B cell (primary cell): ENCODE data around the gene NCOA1. TPM values are rescaled to one million over a fixed set of nuclear protein-coding genes. Genes with fewer than 3 reads are reported as not detected.

ENCODE experiments used
- ATAC-seq: fragments of 200-7000 bp; cut with Tn5 transposase; one replicate; pipeline ENCODE4 v1.10.0; 2021; ENCODE audit warnings: low read depth, mild to moderate bottlenecking, moderate number of reproducible peaks, moderate library complexity
- CTCF ChIA-PET: fragments of 350-600 bp; sonication (Branson Sonifier 250); formaldehyde crosslinking; loops from one replicate; lab custom pipeline; 2021; ENCODE audit warnings: antibody characterized with exemption, inconsistent platforms; lab: Charles Lee
- POLR2A ChIA-PET: fragments of 350-600 bp; sonication (Branson Sonifier 250); formaldehyde crosslinking; loops from one replicate; lab custom pipeline; 2021; ENCODE audit warnings: antibody characterized with exemption; lab: Charles Lee
- DNase-seq: peaks from one replicate; pipeline ENCODE4 v3.0.0; 2013
- H2AFZ ChIP-seq: 2 replicates; pipeline ENCODE4 v1.6.1; 2012; ENCODE audit warnings: mild to moderate bottlenecking, low read depth, low read length; ENCODE audit not compliant: insufficient read depth, poor library complexity, severe bottlenecking
- H3K27ac ChIP-seq, 2 donors: 1 replicate in 1 of 2; 2 replicates in 1 of 2; pipeline ENCODE4 v1.5.1; 2012 to 2013; ENCODE audit warnings: low read length in 2 of 2, mild to moderate bottlenecking in 2 of 2, moderate library complexity in 1 of 2
- H3K27me3 ChIP-seq, 4 experiments: fragments of 200-600 bp in 1 of 4; sonication (generic) in 1 of 4; replicated peaks in 1 of 4; 1 replicate in 2 of 4; 2 replicates in 2 of 4; pipeline versions ENCODE4 v1.6.1 to v1.7.0; 2013 to 2016; ENCODE audit warnings: low read length in 3 of 4, mild to moderate bottlenecking in 2 of 4, mixed read lengths in 1 of 4, moderate library complexity in 1 of 4; ENCODE audit not compliant: insufficient read depth in 4 of 4, control insufficient read depth in 3 of 4; ENCODE audit errors: control extremely low read depth in 1 of 4
- H3K36me3 ChIP-seq, 2 experiments: replicated peaks in 1 of 2; 1 replicate in 1 of 2; 2 replicates in 1 of 2; pipeline versions ENCODE4 v1.6.1 to v1.7.1; 2013; ENCODE audit warnings: low read length in 1 of 2; ENCODE audit not compliant: insufficient read depth in 2 of 2, control insufficient read depth in 1 of 2; ENCODE audit errors: control extremely low read depth in 1 of 2, extremely low read depth in 1 of 2
- H3K4me1 ChIP-seq, 2 donors: fragments of 200-600 bp in 1 of 2; sonication (generic) in 1 of 2; 1 replicate in 1 of 2; 2 replicates in 1 of 2; pipeline versions ENCODE4 v1.5.1 to v1.6.1; 2013 to 2017; ENCODE audit warnings: low read length in 2 of 2; ENCODE audit not compliant: control insufficient read depth in 2 of 2, insufficient read depth in 2 of 2
- H3K4me2 ChIP-seq: replicated peaks from 2 replicates; pipeline ENCODE3; 2012; ENCODE audit warnings: mild to moderate bottlenecking, low read depth, low read length; ENCODE audit not compliant: poor library complexity, severe bottlenecking
- H3K4me3 ChIP-seq, 5 experiments: fragments of 200-600 bp in 1 of 5; sonication (generic) in 1 of 5; 1 replicate in 3 of 5; 2 replicates in 2 of 5; pipeline versions ENCODE4 v1.5.1 to v1.7.0; 2011 to 2016; ENCODE audit warnings: low read length in 4 of 5, mild to moderate bottlenecking in 4 of 5, low read depth in 2 of 5, control low read depth in 1 of 5, moderate library complexity in 1 of 5; ENCODE audit not compliant: insufficient read depth in 1 of 5; ENCODE audit errors: control extremely low read depth in 1 of 5, extremely low read depth in 1 of 5
- H3K79me2 ChIP-seq: fragments of 200-600 bp; sonication (generic); one replicate; pipeline ENCODE4 v1.6.0; 2016; ENCODE audit warnings: low read length; ENCODE audit not compliant: control insufficient read depth, insufficient read depth
- H3K9ac ChIP-seq: fragments of 200-600 bp; sonication (generic); 2 replicates; pipeline ENCODE4 v1.6.1; 2017; ENCODE audit warnings: mild to moderate bottlenecking, low read length, moderate library complexity
- H3K9me3 ChIP-seq, 3 donors: one replicate each; pipeline versions ENCODE4 v1.6.1 to v1.7.1; 2013; ENCODE audit warnings: low read length in 2 of 3; ENCODE audit not compliant: control insufficient read depth in 2 of 3, insufficient read depth in 1 of 3; ENCODE audit errors: control extremely low read depth in 1 of 3
- H4K20me1 ChIP-seq: 2 replicates; pipeline ENCODE4 v1.6.0; 2012; ENCODE audit warnings: mild to moderate bottlenecking, low read length; ENCODE audit not compliant: insufficient read depth, control insufficient read depth, poor library complexity, severe bottlenecking
- H3K27ac Mint-ChIP-seq: one replicate; pipeline ENCODE4 v1.8.0; 2021; ENCODE audit warnings: mixed read lengths
- H3K27me3 Mint-ChIP-seq: one replicate; pipeline ENCODE4 v1.8.0; 2021; ENCODE audit warnings: mixed read lengths
- H3K4me1 Mint-ChIP-seq: one replicate; pipeline ENCODE4 v1.8.0; 2021; ENCODE audit warnings: mixed read lengths
- H3K4me3 Mint-ChIP-seq: one replicate; pipeline ENCODE4 v1.8.0; 2021; ENCODE audit warnings: mixed read lengths
- H3K9me3 Mint-ChIP-seq: one replicate; pipeline ENCODE4 v1.8.0; 2022; ENCODE audit warnings: mixed read lengths; ENCODE audit not compliant: insufficient read depth
- EZH2 ChIP-seq: IDR thresholded peaks from 2 replicates; pipeline ENCODE4 v1.6.1; 2012; ENCODE audit warnings: borderline replicate concordance, low read depth, mild to moderate bottlenecking, moderate library complexity, low read length; ENCODE audit not compliant: insufficient read depth, poor library complexity, severe bottlenecking
- WGBS: methylation state at CpG from one replicate; pipeline ENCODE4 v1.1.5; 2013; ENCODE audit warnings: missing lambda C conversion rate; ENCODE audit not compliant: insufficient coverage; 5-methylcytosine and 5-hydroxymethylcytosine counted together
- intact Hi-C: fragments of 100-400 bp; cut with micrococcal nuclease; formaldehyde crosslinking; loops from one replicate; pipeline ENCODE4 v1.10.0; 2022
- polyA plus RNA-seq: library from polyadenylated mRNA; depleted of rRNA; stranded (reverse); fragments of >200 nt; gene quantifications from 2 replicates; pipeline ENCODE4 v1.2.3, GENCODE V29; 2012
- total RNA-seq, 2 donors: library from RNA; stranded (reverse); fragments of 120-200 nt in 1 of 2; gene quantifications; 1 replicate in 1 of 2; 2 replicates in 1 of 2; pipeline versions ENCODE4 v1.2.3 to v1.2.4, GENCODE V29; 2013 to 2022
- TF ChIP-seq, protein P1 (sequence below): fragments of 200-600 bp; IDR thresholded peaks from one replicate; pipeline ENCODE4 v1.8.0; 2022; ENCODE audit warnings: antibody characterized with exemption, mild to moderate bottlenecking

The NCOA1 gene
- total and polyA plus RNA-seq, 2 donors (not counting 1 experiment from before 2014, with no cell fraction given), result 11.6 to 49.1 TPM

DNA sequence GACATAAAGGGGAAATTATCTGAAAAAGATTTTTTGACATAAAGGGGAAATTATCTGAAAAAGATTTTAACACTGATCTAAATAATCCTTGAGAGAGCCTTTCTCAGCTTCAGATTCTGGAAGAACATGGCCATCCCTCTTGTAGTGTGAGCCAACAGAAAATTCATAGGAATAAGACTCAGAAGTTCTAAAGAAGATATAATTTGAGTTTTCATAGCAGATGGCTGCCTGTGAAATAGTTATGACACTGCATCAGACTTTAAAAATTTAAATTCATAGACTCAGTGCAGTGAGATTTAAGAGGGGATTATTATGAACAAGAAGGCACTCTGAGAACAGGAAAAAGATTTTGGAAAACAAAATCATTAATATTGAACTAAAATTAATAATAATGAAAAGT lies 50.6 kb downstream of the NCOA1 start:
- H3K4me1 Mint-ChIP-seq, result peaks cover 24% of the 10 kb centered on the region
- H3K4me2 ChIP-seq, result no peak overlapping the region
- no peak overlapping the region for H2AFZ ChIP-seq
- H3K9me3 ChIP-seq, result peaks cover 5 to 11% (median 9%) of the 10 kb centered on the region in 3 donors
- H3K9ac ChIP-seq, result no peak overlapping the region
- no peak for ATAC-seq
- H3K79me2 ChIP-seq, result peaks cover 67% of the 10 kb centered on the region
- H3K27ac ChIP-seq, result no peak overlapping the region
- peaks cover 8% of the 10 kb centered on the region for H4K20me1 ChIP-seq
- DNase-seq, result no peak
- TF ChIP-seq EZH2, result no peak
- TF ChIP-seq, protein P1, sequence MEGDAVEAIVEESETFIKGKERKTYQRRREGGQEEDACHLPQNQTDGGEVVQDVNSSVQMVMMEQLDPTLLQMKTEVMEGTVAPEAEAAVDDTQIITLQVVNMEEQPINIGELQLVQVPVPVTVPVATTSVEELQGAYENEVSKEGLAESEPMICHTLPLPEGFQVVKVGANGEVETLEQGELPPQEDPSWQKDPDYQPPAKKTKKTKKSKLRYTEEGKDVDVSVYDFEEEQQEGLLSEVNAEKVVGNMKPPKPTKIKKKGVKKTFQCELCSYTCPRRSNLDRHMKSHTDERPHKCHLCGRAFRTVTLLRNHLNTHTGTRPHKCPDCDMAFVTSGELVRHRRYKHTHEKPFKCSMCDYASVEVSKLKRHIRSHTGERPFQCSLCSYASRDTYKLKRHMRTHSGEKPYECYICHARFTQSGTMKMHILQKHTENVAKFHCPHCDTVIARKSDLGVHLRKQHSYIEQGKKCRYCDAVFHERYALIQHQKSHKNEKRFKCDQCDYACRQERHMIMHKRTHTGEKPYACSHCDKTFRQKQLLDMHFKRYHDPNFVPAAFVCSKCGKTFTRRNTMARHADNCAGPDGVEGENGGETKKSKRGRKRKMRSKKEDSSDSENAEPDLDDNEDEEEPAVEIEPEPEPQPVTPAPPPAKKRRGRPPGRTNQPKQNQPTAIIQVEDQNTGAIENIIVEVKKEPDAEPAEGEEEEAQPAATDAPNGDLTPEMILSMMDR, result no peak
- H3K27me3 Mint-ChIP-seq, result no peaks in the 10 kb centered on the region
- H3K4me3 Mint-ChIP-seq, result no peak overlapping the region
- no peaks in the 10 kb centered on the region for H3K27me3 ChIP-seq
- H3K27ac Mint-ChIP-seq, result no peak overlapping the region
- peaks cover 15% of the 10 kb centered on the region for H3K9me3 Mint-ChIP-seq
- intact Hi-C loops, result no loop called here
- POLR2A ChIA-PET, result no interaction called here
- CTCF ChIA-PET, result no interaction called here
- H3K36me3 ChIP-seq, result no peaks in the 10 kb centered on the region
- no peak overlapping the region for H3K4me3 ChIP-seq
- H3K4me1 ChIP-seq, result peaks cover 12 to 14% of the 10 kb centered on the region in 2 donors

DNA sequence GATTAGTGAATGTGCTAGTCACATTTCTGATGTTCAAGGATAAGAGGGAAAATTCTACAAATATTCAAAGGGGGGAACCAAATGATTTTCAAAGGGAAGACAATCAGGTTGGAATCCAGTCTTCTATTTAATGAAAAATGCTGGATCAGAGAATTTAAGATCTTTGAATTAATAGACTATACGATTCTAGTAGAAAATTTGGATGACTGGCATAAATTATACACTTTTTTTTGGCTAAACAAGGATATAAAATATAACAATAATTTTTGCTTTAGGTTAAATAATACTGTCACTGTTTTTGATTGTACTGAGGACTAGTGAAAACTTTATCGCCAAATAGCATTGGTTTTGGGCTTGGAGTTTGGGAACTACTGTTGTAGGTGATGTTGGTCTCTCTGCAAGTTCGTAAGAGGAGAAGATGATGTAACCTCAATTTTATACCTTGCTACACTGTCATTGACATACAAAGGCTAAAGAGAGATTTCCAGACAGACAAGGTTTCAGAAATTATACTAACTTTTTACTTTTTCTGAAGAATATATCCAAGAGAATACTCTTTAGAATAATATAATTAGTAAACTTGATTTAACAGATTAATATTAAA lies 51.3 kb downstream of the NCOA1 start:
- Histone ChIP-seq H3K27ac (no peak overlapping the region), H3K79me2 (peaks cover 66% of the 10 kb centered on the region), H3K4me2 (no peak overlapping the region), H4K20me1 (peaks cover 11% of the 10 kb centered on the region), H3K9me3 (peaks cover 5 to 11% (median 9%) of the 10 kb centered on the region in 3 donors), H3K9ac (no peak overlapping the region), H3K27me3 (no peaks in the 10 kb centered on the region), H3K4me3 (no peak overlapping the region), H3K36me3 (no peaks in the 10 kb centered on the region), H2AFZ (no peak overlapping the region), H3K4me1 (peaks cover 12 to 14% of the 10 kb centered on the region in 2 donors)
- WGBS, result no CpG with 5 or more reads among the region's 3 CpGs
- Mint-ChIP-seq H3K27me3 (no peaks in the 10 kb centered on the region), H3K9me3 (peaks cover 15% of the 10 kb centered on the region), H3K4me1 (peaks cover 24% of the 10 kb centered on the region), H3K4me3 (no peak overlapping the region), H3K27ac (no peak overlapping the region)
- no peak for DNase-seq
- ChIA-PET CTCF (interaction anchor here (1.0 kb wide), 1 partner anchor 13 kb away, joined by 3 read pairs; no protein-coding TSS in a partner anchor), POLR2A (no interaction called here)
- TF ChIP-seq EZH2, result no peak
- TF ChIP-seq, protein P1, result no peak
- ATAC-seq, result no peak
- intact Hi-C loops, result no loop called here
